Measurements from ENCODE around the gene GAN. TPM values are rescaled to one million over a fixed set of nuclear protein-coding genes. Genes with fewer than 3 reads are reported as not detected.

Gene GAN
- total RNA-seq, 5 donors from 2014 or later (not counting 1 experiment from before 2014, with no cell fraction given) = 5.4 to 8.1 (median 7.5) TPM

GRCh38 chr16:81410643-81411293, 96.0 kb downstream of the GAN start:
- H3K27me3 Mint-ChIP-seq = no peaks in the 10 kb centered on the region
- no peak overlapping the region for H3K27ac ChIP-seq (ENCODE audit: low read length)
- no peak overlapping the region for H3K4me3 Mint-ChIP-seq
- H3K36me3 Mint-ChIP-seq = no peaks in the 10 kb centered on the region
- no peak for ATAC-seq (replicated peaks in 1 of 4)
- H3K4me3 ChIP-seq (ENCODE audit: control insufficient read depth in 1 of 2, extremely low read depth in 1 of 2, low read length in 1 of 2) = no peak overlapping the region
- ChIA-PET POLR2A (interaction anchor here in 1 of 2 donors (0.7 kb wide), 1 partner anchor 18 kb away, joined by 5 read pairs; no protein-coding TSS in a partner anchor), CTCF (interaction anchor here (0.7 kb wide), 2 partner anchors 114 to 200 kb away, joined by 4 to 6 read pairs; no protein-coding TSS in a partner anchor)
- peaks cover 0 to 8% of the 10 kb centered on the region in 2 experiments for H3K27me3 ChIP-seq (replicated peaks in 1 of 2; ENCODE audit: control insufficient read depth in 2 of 2, extremely low read depth in 1 of 2, insufficient read depth in 2 of 2, low read length in 1 of 2)
- H3K9me3 Mint-ChIP-seq = no peaks in the 10 kb centered on the region
- no peak overlapping the region for H3K27ac Mint-ChIP-seq
- no peak for DNase-seq
- peaks cover 5 to 7% (median 6%) of the 10 kb centered on the region in 3 donors for H3K4me1 Mint-ChIP-seq
- 82% methylated on average over 7 of the region's 10 CpGs for WGBS (ENCODE audit: insufficient coverage)
- H3K9me3 ChIP-seq = no peaks in the 10 kb centered on the region
- H3K36me3 ChIP-seq (ENCODE audit: control insufficient read depth in 2 of 2, extremely low read depth in 1 of 2, insufficient read depth in 1 of 2, low read length in 1 of 2) = no peaks in the 10 kb centered on the region
- no peaks in the 10 kb centered on the region for H3K4me1 ChIP-seq (ENCODE audit: control insufficient read depth in 1 of 2, extremely low read depth in 1 of 2, insufficient read depth in 2 of 2, low read length in 2 of 2)

GRCh38 chr16:81413245-81413990, 98.7 kb downstream of the GAN start:
- Mint-ChIP-seq H3K27me3 (no peaks in the 10 kb centered on the region), H3K27ac (no peak overlapping the region), H3K4me3 (no peak overlapping the region), H3K9me3 (no peaks in the 10 kb centered on the region), H3K4me1 (peaks cover 5 to 7% (median 6%) of the 10 kb centered on the region in 3 donors), H3K36me3 (no peaks in the 10 kb centered on the region)
- POLR2A ChIA-PET = no interaction called here
- WGBS (ENCODE audit: insufficient coverage) = 92% methylated on average over 9 of the region's 11 CpGs
- Histone ChIP-seq H3K9me3 (no peaks in the 10 kb centered on the region), H3K36me3 (ENCODE audit: control insufficient read depth in 2 of 2, extremely low read depth in 1 of 2, insufficient read depth in 1 of 2, low read length in 1 of 2) (no peaks in the 10 kb centered on the region), H3K27ac (ENCODE audit: low read length) (no peak overlapping the region), H3K4me3 (ENCODE audit: control insufficient read depth in 1 of 2, extremely low read depth in 1 of 2, low read length in 1 of 2) (no peak overlapping the region), H3K4me1 (ENCODE audit: control insufficient read depth in 1 of 2, extremely low read depth in 1 of 2, insufficient read depth in 2 of 2, low read length in 2 of 2) (no peaks in the 10 kb centered on the region), H3K27me3 (replicated peaks in 1 of 2; ENCODE audit: control insufficient read depth in 2 of 2, extremely low read depth in 1 of 2, insufficient read depth in 2 of 2, low read length in 1 of 2) (peaks cover 0 to 12% of the 10 kb centered on the region in 2 experiments)
- ATAC-seq (replicated peaks in 1 of 4) = no peak
- CTCF ChIA-PET = interaction anchor here in 1 of 2 donors (0.6 kb wide), 1 partner anchor 10 kb away, joined by 3 read pairs; no protein-coding TSS in a partner anchor
- DNase-seq = no peak

- Histone ChIP-seq H3K27me3 (replicated peaks in 1 of 2; ENCODE audit: control insufficient read depth in 2 of 2, extremely low read depth in 1 of 2, insufficient read depth in 2 of 2, low read length in 1 of 2) (peaks cover 0 to 14% of the 10 kb centered on the region in 2 experiments), H3K36me3 (ENCODE audit: control insufficient read depth in 2 of 2, extremely low read depth in 1 of 2, insufficient read depth in 1 of 2, low read length in 1 of 2) (no peaks in the 10 kb centered on the region), H3K9me3 (no peaks in the 10 kb centered on the region), H3K4me1 (ENCODE audit: control insufficient read depth in 1 of 2, extremely low read depth in 1 of 2, insufficient read depth in 2 of 2, low read length in 2 of 2) (no peaks in the 10 kb centered on the region), H3K27ac (ENCODE audit: low read length) (no peak overlapping the region), H3K4me3 (ENCODE audit: control insufficient read depth in 1 of 2, extremely low read depth in 1 of 2, low read length in 1 of 2) (no peak overlapping the region)
- Mint-ChIP-seq H3K27me3 (no peaks in the 10 kb centered on the region), H3K4me1 (peaks cover 5 to 7% (median 6%) of the 10 kb centered on the region in 3 donors), H3K36me3 (no peaks in the 10 kb centered on the region), H3K4me3 (no peak overlapping the region), H3K27ac (no peak overlapping the region), H3K9me3 (no peaks in the 10 kb centered on the region)
- no peak for ATAC-seq (replicated peaks in 1 of 4)
- CTCF ChIA-PET = no interaction called here
- POLR2A ChIA-PET = no interaction called here
- 92% methylated on average over 11 of the region's 11 CpGs for WGBS (ENCODE audit: insufficient coverage)
- DNase-seq = no peak
Observed at GRCh38 chr16:81415751-81416150, 101.0 kb downstream of the GAN start.

- no peak overlapping the region for H3K4me3 Mint-ChIP-seq
- Histone ChIP-seq H3K27me3 (replicated peaks in 1 of 2; ENCODE audit: control insufficient read depth in 2 of 2, extremely low read depth in 1 of 2, insufficient read depth in 2 of 2, low read length in 1 of 2) (peaks cover 0 to 14% of the 10 kb centered on the region in 2 experiments), H3K4me1 (ENCODE audit: control insufficient read depth in 1 of 2, extremely low read depth in 1 of 2, insufficient read depth in 2 of 2, low read length in 2 of 2) (no peaks in the 10 kb centered on the region), H3K9me3 (no peaks in the 10 kb centered on the region), H3K27ac (ENCODE audit: low read length) (no peak overlapping the region), H3K4me3 (ENCODE audit: control insufficient read depth in 1 of 2, extremely low read depth in 1 of 2, low read length in 1 of 2) (no peak overlapping the region), H3K36me3 (ENCODE audit: control insufficient read depth in 2 of 2, extremely low read depth in 1 of 2, insufficient read depth in 1 of 2, low read length in 1 of 2) (no peaks in the 10 kb centered on the region)
- no peaks in the 10 kb centered on the region for H3K27me3 Mint-ChIP-seq
- H3K36me3 Mint-ChIP-seq = no peaks in the 10 kb centered on the region
- no peaks in the 10 kb centered on the region for H3K9me3 Mint-ChIP-seq
- ChIA-PET POLR2A (no interaction called here), CTCF (no interaction called here)
- H3K4me1 Mint-ChIP-seq = peaks cover 5 to 7% (median 6%) of the 10 kb centered on the region in 3 donors
- 85% methylated on average over 8 of the region's 8 CpGs for WGBS (ENCODE audit: insufficient coverage)
- ATAC-seq (replicated peaks in 1 of 4) (no peak), DNase-seq (no peak)
- no peak overlapping the region for H3K27ac Mint-ChIP-seq
Observed at GRCh38 chr16:81416749-81417148, 102.0 kb downstream of the GAN start.

- H3K27me3 Mint-ChIP-seq = no peaks in the 10 kb centered on the region
- no peak overlapping the region for H3K27ac Mint-ChIP-seq
- no peak overlapping the region for H3K4me3 ChIP-seq (ENCODE audit: control insufficient read depth in 1 of 2, extremely low read depth in 1 of 2, low read length in 1 of 2)
- no peaks in the 10 kb centered on the region for H3K36me3 ChIP-seq (ENCODE audit: control insufficient read depth in 2 of 2, extremely low read depth in 1 of 2, insufficient read depth in 1 of 2, low read length in 1 of 2)
- no peaks in the 10 kb centered on the region for H3K9me3 Mint-ChIP-seq
- no peaks in the 10 kb centered on the region for H3K9me3 ChIP-seq
- CTCF ChIA-PET = no interaction called here
- no peaks in the 10 kb centered on the region for H3K4me1 ChIP-seq (ENCODE audit: control insufficient read depth in 1 of 2, extremely low read depth in 1 of 2, insufficient read depth in 2 of 2, low read length in 2 of 2)
- H3K4me1 Mint-ChIP-seq = peaks cover 5 to 7% (median 6%) of the 10 kb centered on the region in 3 donors
- H3K36me3 Mint-ChIP-seq = no peaks in the 10 kb centered on the region
- DNase-seq = no peak
- POLR2A ChIA-PET = no interaction called here
- WGBS (ENCODE audit: insufficient coverage) = 73% methylated on average over 3 of the region's 5 CpGs
- no peak overlapping the region for H3K4me3 Mint-ChIP-seq
- H3K27ac ChIP-seq (ENCODE audit: low read length) = no peak overlapping the region
- no peak for ATAC-seq (replicated peaks in 1 of 4)
- peaks cover 0 to 12% of the 10 kb centered on the region in 2 experiments for H3K27me3 ChIP-seq (replicated peaks in 1 of 2; ENCODE audit: control insufficient read depth in 2 of 2, extremely low read depth in 1 of 2, insufficient read depth in 2 of 2, low read length in 1 of 2)
Observed at GRCh38 chr16:81417210-81417609, 102.4 kb downstream of the GAN start.

- H3K27ac Mint-ChIP-seq = no peak overlapping the region
- no peaks in the 10 kb centered on the region for H3K27me3 Mint-ChIP-seq
- CTCF ChIA-PET = interaction anchor here in 1 of 2 donors (0.6 kb wide), 1 partner anchor 50 kb away, joined by 3 read pairs; no protein-coding TSS in a partner anchor
- ATAC-seq (replicated peaks in 1 of 4) (no peak), DNase-seq (no peak)
- H3K4me1 Mint-ChIP-seq = peaks cover 7 to 11% (median 9%) of the 10 kb centered on the region in 3 donors
- Histone ChIP-seq H3K27me3 (replicated peaks in 1 of 2; ENCODE audit: control insufficient read depth in 2 of 2, extremely low read depth in 1 of 2, insufficient read depth in 2 of 2, low read length in 1 of 2) (peaks cover 0 to 9% of the 10 kb centered on the region in 2 experiments), H3K36me3 (ENCODE audit: control insufficient read depth in 2 of 2, extremely low read depth in 1 of 2, insufficient read depth in 1 of 2, low read length in 1 of 2) (no peaks in the 10 kb centered on the region), H3K9me3 (no peaks in the 10 kb centered on the region), H3K4me3 (ENCODE audit: control insufficient read depth in 1 of 2, extremely low read depth in 1 of 2, low read length in 1 of 2) (no peak overlapping the region), H3K27ac (ENCODE audit: low read length) (no peak overlapping the region), H3K4me1 (ENCODE audit: control insufficient read depth in 1 of 2, extremely low read depth in 1 of 2, insufficient read depth in 2 of 2, low read length in 2 of 2) (peaks cover 0 to 4% of the 10 kb centered on the region in 2 experiments)
- POLR2A ChIA-PET = interaction anchor here in 1 of 2 donors (0.6 kb wide), 1 partner anchor 229 kb away, joined by 8 read pairs; no protein-coding TSS in a partner anchor
- no peak overlapping the region for H3K4me3 Mint-ChIP-seq
- H3K36me3 Mint-ChIP-seq = no peaks in the 10 kb centered on the region
- peaks cover 0 to 3% (median 0%) of the 10 kb centered on the region in 3 donors for H3K9me3 Mint-ChIP-seq
- WGBS (ENCODE audit: insufficient coverage) = 81% methylated on average over 7 of the region's 9 CpGs
Observed at GRCh38 chr16:81419806-81420205, 105.0 kb downstream of the GAN start.
